Activated CD4-positive, alpha-beta T cell treated with anti-CD3 and anti-CD28 coated beads for 1 hour (primary cell): ENCODE data around the gene ARMC12.

Source experiments
- DNase-seq: peaks from one replicate; pipeline ENCODE4 v3.0.0-alpha.2; 2020

Gene ARMC12

DNA sequence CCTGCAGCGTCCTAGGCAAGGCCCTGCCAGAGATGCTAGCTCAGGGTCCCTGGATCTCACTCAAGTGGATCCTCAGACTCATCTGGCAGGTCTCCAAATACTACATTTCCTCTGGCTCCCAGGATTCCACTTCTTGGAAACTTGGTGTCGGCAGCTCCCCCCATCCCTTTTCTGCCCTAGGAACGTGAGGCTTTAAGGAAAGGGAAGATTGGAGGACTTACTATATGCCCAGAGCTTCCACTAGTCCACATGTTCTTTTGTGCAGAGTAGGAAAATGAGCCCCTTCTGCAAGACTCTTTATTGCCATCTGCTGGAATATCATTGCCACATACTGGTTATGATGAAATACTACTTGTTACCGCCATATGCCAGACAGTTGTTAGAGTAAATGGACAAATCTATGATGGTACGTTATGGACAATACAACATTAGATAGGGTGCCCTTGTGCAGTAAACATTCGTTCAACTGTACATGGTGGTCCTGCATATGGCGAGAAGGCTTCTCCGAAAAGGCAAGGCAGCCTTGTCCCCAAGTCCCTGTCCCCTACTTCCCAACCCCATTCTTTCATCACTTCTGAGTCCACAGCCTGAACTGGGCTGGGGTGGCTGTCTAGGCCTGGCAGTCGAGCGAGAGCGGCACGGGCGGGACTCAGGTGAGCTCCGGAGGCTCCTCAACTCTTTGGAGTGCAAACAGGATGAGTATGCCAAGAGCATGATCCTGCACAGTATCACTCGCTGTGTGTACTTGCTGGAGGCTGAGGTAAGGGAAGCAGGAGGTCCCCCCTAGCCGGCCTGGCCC lies 780 bp downstream of the ARMC12 start:
- no peak for DNase-seq

DNA sequence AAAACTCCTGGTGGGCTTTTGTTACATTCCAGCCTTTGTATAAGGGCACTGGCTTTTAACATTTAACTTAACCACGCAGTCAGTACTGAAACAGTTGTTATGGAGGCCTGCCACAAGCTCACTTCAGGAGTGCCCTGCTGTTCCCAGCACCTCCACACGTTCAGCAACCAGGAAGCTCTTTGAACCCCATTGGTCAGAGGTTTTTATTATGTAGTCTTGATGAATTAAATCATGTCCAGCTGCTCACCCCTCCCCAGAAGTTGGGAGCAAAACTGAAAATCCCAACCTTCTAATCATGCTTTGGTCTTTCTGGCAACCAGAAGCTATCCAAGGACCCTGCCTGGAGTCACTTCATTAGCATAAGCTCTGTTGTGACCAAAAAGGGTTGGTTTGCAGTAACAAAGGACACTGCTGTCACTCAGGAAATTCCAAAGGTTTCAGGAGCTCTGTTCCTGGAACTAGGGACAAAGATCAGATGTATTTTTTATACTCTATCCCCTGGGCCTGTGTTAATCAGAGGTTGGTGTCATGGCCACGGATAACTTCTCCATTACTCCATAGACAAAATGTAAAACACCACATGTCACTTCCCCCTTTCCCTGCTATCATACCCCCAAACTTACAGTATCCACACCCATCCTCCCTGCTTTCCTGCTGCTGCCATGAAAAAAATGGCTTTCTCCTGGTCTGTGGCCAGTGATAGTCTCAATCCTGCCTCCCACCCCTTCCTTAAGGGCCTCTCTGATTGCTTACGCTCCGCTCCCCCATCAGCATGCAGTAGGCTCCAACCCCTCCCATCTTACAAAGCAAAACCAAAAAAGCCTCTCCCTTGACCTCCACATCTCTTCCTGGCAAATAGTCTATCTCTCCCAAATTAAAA lies 3.1 kb downstream of the ARMC12 start:
- DNase-seq: no peak

DNA sequence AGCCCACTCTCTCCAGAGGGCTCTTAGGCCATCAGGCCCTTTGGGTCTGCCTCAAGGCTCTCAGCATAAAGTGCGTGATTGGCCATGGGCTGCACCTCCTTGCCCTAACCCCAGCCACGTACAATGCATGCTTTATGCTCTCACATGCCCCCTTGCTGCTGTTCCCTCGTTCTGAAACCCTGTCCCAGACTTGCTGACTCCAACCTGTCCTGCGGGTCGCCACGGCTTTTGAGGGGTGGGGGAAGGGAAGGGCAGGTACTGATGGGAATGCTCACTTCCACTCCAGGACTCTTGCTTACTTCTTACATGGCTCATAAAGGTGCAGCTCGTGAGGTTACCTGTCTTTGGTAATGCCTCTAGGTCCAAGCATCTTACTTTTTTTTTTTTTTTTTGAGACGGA lies 6.0 kb downstream of the ARMC12 start:
- no peak for DNase-seq

DNA sequence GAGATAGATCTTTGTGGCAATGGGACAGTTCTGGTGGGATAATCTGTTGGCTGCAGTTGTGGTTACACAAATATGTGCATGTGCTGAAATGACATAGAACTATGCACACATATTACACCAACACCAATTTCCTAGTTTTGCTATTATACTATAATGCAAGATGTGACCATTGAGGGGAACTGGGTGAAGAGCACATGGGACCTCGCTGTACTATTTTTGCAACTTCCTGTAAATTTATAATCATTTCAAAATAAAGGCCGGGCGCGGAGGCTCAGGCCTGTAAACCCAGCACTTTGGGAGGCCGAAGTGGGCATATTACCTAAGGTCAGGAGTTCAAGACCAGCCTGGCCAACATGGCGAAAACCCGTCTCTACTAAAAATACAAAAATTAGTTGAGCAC lies 8.7 kb downstream of the ARMC12 start:
- no peak for DNase-seq

DNA sequence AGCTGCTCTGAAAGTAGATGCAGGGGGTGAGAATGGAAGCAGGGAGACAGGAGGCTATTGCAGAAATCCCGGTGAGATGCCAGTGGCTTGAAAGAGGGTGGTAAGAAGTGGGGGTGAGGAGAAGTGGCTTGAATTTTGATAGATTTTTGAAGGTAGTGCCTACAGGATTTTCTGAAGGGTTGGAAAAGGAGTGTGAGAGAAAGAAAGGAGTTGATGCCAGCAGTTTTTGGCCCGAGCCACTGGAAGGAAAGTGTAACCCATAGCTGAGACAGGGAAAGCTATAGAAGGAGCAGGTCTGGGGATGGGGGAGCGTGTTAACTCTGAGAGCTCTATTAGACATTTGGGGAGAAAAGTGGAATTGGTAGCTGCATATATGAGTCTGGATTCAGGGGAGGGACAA lies 9.7 kb downstream of the ARMC12 start:
- DNase-seq: no peak

DNA sequence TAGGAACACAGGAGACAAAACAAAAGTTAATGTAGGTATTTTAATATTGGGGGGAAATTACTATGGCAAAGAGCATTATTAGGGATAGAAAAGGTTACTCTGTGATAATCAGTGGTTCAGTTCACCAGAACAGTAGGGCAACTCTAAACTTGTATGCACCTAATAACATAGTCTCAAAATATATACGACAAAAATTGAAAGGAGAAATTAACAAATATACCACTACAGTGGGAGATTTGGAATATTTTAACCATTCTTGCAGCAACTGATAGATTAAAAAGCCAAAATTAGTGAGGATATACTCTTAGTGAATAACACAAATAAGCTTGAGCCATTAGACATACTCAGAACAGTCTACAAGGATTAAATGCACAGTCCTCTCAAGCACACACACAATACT lies 11.0 kb downstream of the ARMC12 start:
- no peak for DNase-seq

DNA sequence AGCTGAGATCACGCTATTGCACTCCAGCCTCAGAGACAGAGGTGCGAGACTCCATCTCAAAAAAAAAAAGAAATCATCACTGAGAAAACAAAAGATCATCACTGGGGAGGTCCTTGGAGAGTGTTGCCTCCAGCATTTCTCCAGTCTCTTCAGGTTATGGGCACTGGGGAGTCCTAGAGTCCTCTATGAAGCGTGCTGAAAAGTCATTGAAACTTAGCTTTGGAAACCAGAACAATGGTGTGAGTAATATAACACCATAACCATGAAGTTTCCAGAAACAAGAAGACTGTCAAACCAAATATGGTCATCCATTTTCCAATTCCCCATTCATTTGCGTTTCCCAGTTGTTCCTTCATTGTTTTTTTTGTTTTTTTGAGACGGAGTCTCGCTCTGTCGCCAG lies 13.7 kb downstream of the ARMC12 start:
- no peak for DNase-seq

DNA sequence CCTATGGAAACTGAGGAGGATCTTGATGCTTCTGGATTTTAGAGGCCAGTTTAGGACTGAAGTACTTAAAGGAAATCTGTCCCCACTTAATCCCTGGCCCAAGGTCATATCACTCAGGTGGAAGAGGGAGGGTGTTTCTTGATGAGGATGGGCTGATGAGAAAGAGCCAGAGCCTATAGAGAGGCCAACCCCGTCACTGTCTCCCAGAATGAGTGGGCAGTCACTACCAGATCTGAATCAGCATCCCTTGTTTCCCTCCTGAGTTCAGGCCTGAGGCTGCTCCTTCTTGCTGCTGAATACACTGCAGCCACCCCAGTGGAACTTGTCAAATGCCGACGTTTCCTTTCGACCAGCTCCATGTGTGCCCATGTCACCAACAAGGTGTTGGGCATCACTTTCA lies 14.8 kb downstream of the ARMC12 start:
- no peak for DNase-seq

DNA sequence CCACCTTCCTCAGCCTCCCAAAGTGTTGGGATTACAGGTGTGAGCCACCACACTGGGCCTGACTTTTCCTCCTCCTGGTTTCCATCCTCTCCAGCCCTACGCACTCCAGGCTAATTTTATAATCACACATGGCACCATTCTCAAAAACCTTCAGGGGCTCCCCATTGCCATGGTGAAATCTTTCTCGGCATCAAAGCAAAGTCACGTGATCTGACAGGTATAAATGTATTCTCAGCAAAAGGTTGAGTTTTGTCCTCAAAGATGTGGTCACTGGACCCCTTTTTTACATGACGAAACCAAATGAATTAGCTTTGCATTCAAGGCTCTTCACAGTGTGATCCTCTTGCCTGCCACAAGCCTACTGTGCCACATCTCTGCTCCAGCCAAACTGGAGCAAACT lies 15.5 kb downstream of the ARMC12 start:
- no peak for DNase-seq

DNA sequence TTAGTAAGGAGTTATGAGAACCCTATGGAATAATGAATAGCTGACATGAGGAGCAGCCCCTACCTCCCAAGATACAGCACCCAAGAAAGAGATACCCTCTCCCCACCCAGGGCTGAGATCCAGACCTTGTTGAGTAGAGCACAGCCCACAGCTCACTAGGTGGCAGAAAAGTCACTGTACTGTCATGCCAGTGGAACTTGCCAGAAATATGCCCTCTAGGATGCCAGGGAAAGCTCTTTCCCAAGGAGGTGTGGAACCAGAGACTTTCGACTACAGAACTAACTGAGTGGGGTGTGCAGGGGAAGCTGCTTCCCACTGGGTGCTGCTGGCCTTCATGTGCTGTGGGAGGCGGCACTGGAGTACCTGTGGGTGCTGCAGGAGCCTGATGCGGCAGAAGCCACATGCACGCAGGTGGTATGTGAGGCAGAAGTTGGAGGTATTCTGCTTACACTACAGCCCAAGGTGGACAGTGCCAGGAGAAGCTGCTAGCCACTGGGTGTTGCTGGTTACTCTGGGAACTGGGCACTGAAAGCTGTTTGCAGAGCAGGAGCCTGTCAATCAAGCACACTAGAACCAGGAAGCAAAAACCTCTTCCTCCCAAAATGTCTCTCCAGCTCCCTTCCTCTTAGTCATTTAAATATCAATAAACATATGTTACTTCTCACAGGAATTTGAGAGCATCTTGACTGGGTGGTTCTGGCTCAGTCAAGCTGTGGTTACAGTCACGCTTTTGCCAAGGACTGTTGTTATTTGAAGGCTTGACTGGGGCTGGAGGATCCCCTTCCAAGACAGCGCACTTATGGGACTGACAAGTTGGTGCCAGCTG lies 17.8 kb downstream of the ARMC12 start:
- no peak for DNase-seq

DNA sequence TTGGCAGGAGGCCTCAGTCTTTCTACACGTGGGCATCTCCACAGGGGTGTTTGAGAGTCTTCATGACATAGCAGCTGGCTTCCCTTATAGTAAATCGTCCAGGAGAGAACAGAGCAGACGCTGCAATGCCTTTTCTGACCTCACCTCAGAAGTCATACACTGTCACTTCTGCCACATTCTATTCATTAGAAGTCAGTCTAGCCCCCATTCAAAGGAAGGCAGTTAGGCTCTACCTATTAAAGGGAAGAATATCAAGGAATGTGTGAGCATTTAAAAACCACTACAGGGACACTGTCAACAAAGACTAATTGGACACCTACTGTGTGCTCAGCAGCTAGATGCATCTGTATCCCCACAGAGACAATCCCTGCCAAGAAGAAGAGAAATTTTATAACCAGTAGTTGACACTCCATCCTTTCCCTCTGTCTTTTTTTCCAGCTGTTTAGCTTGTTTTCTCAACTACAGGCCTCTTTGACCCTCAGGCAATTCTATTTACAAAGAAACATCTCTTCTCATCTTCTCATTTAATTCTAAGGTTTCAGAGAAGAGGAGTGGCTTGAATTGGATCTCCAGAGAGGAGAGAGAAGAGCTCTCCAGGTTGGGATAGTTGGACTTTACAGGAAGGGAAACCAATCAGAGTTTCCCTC lies 18.6 kb downstream of the ARMC12 start:
- no peak for DNase-seq

DNA sequence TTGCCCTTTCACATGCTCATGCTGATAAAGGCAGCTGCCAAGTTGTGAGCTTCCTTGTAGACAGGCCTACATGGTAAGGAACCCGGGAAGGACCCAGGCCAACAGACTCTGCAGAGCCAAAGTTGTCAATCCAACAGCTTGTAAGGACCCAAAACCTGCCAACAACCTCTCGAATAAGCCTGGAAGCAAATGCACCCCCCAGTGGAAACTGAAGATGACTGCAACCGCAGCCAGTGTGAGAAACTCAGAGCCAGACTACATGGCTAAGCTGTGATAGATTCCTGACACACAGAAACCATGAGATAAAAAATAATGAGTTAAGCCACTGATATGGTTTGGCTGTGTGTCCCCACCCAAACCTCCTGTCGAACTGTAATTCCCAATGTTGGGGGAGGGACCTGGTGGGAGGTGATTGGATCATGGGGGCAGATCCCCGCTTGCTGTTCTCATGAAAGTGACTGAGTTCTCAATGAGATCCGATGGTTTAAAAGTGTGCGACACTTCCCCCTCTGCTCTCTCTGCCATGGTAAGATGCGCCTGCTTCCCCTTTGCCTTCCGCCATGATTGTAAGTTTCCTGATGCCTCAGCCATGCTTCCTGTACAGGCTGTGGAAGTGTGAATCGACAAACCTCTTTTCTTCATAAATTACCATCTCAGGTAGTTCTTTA lies 20.8 kb downstream of the ARMC12 start:
- no peak for DNase-seq

DNA sequence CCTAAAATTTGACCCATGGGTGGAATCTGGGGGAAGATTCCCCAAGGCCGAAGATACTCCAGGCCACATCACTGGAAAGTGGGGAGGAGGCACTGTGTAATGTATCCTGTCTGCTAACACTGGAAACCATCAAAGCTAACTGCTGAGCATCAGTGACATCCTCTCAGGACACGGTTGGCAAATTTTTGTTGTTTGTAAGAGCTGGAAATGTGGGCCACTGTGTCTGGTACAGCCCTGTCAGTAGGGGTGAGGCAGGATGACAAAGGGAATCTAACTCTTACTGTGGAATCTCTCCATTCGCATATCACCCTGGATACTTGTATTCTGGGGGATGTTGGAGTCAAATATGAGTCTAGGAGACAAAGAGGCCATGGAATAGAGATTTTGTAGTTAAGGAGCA lies 22.6 kb downstream of the ARMC12 start:
- no peak for DNase-seq

DNA sequence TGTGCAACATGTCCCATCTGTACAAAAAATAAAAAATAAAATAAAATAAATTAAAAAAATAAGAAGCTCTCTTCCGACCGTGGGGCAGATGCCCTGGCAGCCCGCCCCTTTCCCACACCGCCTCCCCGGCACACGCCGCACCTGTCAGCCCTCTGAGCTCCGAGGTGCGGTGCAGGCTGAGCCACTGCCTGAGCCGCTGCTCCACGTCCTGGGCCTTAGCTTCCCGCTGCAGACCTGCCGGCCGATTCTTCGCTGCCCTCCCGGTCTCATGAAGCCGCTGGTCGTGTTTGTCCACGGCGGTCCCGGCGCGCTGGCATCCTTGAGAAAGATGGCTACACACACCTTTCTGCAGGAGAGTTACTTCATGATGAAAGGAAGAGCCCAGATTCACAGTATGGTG lies 28.9 kb downstream of the ARMC12 start:
- DNase-seq: no peak

DNA sequence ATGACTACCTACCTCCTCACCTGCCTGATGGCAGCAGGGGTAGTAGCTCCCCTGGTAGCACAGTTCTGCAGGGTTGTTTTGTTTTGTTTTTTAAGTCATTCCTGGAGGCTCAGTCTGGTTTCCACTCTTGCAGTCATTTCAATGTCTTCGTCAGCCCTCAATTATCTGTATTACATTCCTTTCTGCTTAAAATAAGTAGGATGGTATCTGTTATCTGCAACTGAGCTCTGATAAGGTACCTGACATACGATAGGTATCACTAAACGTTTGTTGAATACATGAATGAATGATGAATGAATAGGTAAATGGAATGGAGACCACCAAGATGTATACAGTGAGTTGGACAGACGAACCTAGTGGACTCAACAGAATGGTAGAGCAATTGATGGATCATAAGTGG lies 32.4 kb downstream of the ARMC12 start:
- no peak for DNase-seq

DNA sequence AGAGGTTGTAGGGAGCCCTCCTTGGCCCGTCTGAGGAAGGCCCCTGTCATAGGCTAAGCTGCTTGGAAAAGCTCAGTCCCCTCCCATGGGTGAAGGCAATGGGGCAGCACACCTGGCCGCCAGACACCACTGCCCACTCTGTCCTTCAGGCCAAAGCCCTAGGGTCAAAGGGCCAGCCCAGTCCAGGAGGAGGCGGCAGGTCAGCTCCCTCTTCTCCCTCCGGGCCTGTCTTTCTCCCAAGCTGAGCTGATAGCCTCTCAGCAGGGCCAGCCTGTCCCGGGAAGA lies 34.5 kb downstream of the ARMC12 start:
- DNase-seq: no peak

DNA sequence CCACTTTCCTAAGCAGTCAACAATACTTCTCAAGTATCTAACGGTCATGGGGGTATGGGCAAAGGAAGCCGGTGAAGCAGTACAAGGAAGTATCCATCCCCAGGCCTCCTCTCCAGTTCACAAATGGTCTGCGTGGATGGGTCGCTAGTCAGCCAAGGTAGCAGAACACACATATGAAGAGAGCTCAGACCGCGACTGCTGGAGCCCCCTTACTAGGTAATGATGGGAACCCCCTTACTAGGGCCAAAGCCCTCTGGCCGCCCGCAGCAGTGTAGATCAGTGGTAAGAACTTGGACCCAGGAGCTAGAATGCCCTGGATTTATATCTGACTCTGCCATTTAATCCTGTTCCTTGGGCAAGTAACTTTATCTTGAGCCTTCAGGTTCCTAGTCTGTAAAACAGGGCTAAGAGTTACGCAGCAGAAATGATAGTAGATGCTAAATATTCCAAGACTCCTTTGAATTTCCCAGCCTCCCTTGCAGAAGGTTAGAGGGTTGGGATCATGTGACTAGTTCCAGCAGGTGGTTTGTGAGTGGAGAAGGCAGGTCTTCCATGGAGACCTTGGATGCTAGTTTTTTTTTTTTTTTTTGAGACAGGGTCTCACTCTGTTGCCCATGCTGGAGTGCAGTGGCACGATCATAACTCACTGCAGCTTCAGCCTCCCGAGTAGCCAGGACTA lies 37.4 kb downstream of the ARMC12 start:
- DNase-seq: no peak

DNA sequence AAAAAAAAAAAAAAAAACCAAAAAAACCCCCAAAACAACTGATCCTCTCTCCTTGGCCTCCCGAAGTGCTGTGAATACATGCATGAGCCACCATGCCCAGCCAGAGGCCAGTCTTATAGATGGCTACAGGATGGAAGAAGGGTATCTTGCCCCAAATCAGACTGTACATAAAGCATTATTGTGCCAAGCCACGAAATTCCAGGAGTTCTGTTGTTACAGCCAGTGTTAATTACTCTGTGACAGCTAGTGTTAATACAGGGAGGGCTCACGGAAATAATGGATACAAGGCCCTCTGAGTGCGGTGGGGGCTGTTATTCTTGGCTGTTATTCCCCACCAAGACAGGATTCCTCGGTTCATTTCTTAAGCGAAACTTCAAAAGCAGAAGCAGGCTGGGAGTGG lies 38.2 kb downstream of the ARMC12 start:
- DNase-seq: no peak

DNA sequence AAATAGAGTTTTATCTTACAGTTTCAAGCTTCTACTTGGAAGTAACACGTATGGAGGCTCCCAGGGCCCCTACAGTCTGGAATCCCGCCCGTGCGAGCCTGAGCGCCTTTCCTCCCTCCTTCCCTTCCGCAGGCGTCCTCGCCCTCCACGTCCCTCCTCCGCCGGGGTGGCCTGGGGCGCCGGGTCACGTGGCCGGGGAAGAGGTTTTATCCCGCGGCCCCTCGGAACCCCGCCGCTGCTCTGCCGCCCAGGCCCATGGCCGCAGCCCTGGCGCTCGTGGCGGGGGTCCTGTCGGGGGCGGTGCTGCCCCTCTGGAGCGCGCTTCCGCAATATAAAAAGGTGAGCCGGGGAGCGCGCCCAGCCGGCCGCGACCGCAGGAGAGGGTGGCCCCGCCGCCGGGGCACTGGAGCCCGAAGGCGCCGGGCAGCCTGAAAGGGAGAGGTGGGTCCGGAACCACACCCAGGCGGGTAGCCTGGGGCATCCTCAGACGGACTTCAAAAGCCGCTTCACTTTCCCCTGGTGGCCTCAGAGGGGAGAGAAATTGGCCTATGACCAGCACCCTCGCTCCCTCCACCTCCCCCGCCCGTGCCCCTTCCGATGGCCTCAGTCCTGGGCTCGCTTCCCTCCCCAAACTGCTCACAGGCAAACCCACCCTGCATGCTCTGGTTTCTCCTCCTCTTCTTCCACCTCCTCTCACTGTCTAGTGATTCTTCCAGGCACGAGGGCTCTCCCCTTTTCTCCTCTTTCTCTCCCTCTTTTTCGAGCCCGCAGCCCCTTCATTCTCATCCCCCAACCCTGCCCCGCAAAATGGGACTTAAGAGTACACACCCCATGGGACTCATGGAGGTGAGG lies 39.8 kb downstream of the ARMC12 start, which contains the start of gene CLPSL2:
Gene CLPSL2 (plus strand): TSS at position 235 of the 852 bp plus-strand sequence. CDS start 21 bp downstream, at position 256.
- no peak for DNase-seq

DNA sequence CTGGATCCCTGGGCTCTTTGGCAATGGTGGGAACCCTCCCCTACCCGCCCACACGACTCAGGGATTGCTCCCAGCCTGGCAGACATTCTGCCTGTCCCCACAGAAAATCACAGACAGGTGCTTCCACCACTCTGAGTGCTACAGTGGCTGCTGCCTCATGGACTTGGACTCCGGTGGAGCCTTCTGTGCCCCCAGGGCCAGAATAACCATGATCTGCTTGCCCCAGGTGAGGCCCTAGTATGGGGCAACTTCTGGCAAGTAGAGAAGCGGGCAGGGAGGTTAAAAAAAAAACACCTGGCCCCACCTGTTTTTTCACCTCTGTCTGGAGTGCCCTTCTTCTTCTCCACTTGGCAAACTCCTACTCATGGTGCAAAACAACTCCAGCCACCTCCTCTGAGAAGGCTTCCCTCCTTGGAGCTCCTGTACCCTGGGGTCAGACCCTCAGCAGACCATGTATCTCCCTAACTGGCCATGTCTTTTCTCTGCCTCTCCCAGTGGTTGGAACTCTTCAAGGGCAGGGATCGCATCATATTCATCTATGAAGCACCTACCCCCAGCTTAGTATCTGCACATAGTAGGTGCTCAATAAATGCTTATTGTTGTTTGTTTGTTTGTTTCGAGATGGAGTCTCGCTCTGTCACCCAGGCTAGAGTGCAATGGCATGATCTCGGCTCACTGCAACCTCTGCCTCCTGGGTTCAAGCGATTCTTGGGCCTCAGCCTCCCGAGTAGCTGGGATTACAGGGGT lies 40.7 kb downstream of the ARMC12 start:
- DNase-seq: no peak
